GM18505 (cell line): ENCODE measurements around the gene SPATC1L.

Source experiments
- ATAC-seq: cut with Tn5 transposase; IDR thresholded peaks from one replicate; pipeline ENCODE4 v1.9.1; 2021; ENCODE audit not compliant: unreplicated experiment
- POLR2A ChIP-seq: IDR thresholded peaks from 4 replicates; pipeline ENCODE4 v1.6.1; 2011; ENCODE audit warnings: borderline replicate concordance; ENCODE audit not compliant: insufficient read depth, insufficient read length; ENCODE audit errors: extremely low read depth

Gene SPATC1L

DNA sequence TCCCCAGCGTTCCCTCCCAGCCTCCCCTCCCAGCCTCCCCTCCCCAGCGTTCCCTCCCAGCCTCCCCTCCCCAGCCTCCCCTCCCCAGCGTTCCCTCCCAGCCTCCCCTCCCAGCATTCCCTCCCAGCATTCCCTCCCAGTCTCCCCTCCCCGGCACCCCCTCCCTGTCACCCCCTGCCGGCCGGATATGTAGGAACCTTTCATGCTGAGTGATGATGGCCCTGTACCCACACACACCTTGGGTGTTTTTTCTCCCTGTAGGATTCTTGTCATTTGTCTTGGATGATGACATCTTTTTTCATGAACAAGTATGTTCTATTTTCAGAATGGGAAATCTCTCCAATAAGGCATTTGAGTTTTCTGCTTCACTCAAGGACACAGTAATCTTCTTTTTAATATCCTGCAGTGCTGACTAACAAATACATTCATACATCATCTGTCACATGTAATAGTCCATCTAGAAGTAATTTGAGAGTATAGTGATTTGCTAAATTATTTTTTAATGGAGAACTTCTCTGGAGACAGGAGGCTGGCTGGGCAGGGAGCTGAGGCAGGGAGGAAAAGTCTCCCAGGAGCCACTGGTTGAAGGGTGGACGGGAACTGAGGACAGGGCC lies 48.4 kb downstream of the SPATC1L start:
- ATAC-seq: no peak
- no peak for TF ChIP-seq POLR2A

- no peak for TF ChIP-seq POLR2A
- no peak for ATAC-seq
Measured at GRCh38 chr21:46131838-46132651, 52.2 kb downstream of the SPATC1L start.

GRCh38 chr21:46131588-46131837 lies 52.7 kb downstream of the SPATC1L start:
- TF ChIP-seq POLR2A: no peak
- no peak for ATAC-seq

DNA sequence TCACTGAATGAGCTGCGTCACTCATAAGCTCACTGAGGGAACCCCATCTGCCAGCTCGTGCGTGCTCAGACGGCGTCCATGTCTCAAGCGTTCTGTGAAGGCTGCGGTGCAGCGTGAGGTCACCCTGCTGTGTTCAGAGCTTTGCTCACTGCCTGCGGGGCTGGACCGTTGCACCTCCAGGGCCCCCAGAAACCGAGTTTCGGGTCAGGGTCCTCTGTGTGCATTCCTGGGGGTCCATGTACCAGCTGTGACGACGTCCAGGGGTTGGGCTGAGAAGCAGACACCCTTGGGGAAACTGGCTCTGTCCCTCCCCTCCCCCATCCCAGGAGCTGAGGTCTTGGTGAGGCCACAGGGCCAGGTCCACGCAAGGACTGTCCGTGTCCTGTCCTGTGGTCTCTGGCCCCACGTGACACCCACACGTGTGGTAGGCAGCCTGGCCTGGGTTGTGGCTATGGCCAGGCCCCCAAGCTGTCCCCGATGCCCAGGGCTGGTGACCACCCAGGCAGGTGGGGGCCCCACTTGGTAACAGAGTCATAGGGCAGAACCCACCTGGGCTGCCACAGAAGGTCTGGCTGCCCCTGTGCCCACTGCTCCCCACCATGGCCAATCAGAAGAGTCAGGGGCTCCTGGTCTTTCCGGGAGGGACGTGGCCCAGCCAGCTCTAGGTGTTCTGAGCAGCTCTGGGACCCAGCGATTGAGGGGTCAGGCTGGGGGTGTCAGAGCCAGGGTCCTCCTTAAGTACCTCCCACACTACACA lies 53.2 kb downstream of the SPATC1L start:
- no peak for TF ChIP-seq POLR2A
- ATAC-seq: no peak

DNA sequence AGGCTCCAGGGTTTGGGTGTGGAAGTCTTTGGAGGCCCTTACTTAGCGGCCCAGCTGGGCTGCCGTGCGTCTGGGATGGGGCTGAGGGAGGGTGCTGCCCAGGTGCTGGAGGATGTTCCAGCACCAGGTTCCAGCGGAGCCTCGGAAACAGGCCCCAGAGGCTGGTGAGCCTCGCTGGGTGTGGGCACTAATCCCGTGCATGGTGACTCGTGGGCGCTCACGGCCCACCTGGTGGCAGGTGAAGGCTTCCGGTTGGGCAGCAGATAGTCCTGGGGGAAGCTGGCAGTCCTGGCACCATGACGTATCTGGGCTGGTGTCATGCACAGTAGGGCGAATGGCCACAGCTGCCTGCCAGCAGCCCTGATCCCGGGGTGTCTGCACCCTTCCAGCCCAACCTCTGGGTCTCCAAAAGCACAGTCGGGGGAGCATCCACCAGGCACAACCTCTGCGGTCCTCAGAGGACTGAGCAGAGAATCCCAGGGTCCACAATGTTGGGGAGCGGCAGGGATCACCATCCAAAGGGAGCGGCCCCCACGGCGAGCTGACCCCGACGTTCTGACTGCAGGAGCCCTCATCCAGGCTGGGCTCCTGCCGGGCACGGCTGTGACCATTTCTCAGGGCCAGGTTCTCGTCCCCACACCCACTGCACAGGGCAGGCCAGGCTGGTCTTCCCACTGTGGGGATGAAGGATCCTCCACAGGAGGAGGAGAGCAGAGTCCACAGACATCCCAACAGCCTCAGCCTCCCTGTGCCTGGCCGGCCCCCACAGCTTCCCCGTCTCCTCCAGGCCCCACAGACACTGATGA lies 54.2 kb downstream of the SPATC1L start:
- ATAC-seq: no peak
- no peak for TF ChIP-seq POLR2A

GRCh38 chr21:46128933-46129571 lies 55.2 kb downstream of the SPATC1L start:
- TF ChIP-seq POLR2A: no peak
- ATAC-seq: no peak

DNA sequence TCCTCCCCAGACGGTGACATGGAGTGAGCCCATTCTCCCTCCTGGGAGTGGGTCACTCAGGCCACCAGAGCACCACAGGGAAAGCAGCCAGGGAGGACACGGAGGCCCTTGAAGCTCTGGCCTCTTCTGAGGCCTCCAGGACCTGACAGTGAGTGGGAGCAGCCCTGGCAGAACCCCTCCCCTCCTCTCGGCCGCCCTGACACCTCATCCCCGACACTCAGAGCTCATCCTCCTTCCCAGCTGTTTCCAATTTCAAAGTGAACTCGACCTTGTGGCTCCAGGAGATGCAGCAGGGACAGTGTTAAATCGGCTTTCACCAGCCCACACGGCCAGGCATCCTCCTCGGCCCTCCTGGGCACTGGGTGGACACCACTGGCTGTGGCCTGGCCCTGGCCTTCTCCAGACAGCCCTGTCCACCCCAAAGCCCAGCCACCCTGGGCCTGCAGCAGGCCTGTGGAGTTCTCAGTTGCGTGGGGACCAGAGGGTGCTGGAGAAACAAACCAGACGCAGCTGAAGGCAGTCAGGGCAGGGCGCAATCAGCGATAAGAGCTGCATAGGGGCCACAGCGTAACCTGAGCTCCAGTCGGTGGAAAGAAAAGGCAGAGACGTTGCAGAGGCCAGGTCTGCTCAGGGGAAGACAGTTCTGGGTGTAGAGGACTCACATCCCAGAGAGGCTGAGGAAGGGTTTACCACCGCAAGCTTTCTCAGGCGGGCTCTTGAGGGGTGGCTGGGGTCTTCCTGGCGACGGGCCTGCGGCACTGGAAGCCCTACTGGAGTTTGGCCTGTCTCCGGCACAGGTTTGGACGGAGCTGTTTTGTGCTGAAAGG lies 55.9 kb downstream of the SPATC1L start:
- no peak for ATAC-seq
- TF ChIP-seq POLR2A: no peak

GRCh38 chr21:46127239-46128105 lies 56.8 kb downstream of the SPATC1L start:
- TF ChIP-seq POLR2A: no peak
- no peak for ATAC-seq

DNA sequence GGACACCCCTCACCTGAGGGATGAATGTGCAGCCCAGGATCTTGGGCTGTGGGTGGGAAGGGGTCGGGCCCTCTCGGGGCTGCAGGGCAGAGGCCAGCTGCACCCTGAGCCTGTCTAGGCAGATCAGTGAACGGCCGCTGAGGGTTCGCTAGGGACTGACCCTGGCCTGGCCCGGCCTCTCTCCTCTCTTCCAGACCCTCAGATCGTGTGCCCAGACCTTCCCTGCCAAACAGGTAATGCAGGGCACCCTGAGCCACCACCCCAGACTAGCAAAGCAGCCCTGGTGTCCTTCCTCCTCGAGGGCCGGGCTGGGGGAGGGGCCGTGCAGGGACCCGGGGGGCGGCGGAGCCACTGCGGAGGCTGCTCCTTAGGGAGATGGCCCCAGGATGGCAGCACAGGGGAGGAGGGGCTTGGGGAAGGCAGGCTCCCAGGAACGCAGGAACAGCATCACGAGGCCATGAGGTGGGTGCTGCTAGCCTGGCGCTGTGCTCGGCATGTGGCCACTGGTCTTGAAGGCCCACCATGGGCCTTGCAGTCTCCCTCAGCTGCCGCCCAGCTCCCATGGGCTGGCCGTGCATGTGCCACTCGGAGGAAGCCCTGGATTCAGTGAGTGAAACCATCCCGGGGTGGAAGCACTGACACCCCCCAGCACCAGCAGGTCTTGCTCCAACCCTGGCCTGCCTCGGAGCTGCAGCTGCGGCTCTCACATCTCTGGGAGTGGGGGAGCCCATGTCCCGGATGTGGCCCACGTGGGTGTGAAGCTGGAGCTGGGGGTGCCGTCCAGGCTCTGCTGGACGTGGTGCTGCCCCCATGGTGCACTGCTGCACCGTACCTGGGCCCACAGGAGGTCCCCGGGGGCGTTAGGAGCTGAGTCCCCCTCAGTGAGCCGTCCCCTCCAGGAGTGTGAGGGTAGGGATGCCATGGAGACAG lies 57.7 kb downstream of the SPATC1L start:
- ATAC-seq: no peak
- no peak for TF ChIP-seq POLR2A

- TF ChIP-seq POLR2A: no peak
- no peak for ATAC-seq
Measured at GRCh38 chr21:46125846-46126301, 58.4 kb downstream of the SPATC1L start.
